Transverse colon (tissue), 4 donors: ENCODE results near the gene SMC4.

Experiments
- CTCF ChIP-seq, 5 experiments: fragments of 200-600 bp in 3 of 5; fragments of 450-650 bp in 2 of 5; sonication (generic) in 3 of 5; IDR thresholded peaks; 1 replicate in 2 of 5; 2 replicates in 3 of 5; pipeline ENCODE4 v1.5.1; 2016 to 2017; ENCODE audit warnings: antibody characterized with exemption in 5 of 5, inconsistent platforms in 3 of 5, mild to moderate bottlenecking in 2 of 5, moderate library complexity in 1 of 5
- EP300 ChIP-seq: sonication (generic); formaldehyde crosslinking; IDR thresholded peaks from one replicate; pipeline ENCODE4 v1.6.1; 2017; ENCODE audit warnings: antibody characterized with exemption, low read depth
- POLR2A ChIP-seq: fragments of 450-650 bp; IDR thresholded peaks from one replicate; pipeline ENCODE4 v1.6.1; 2016; ENCODE audit warnings: antibody characterized with exemption, mild to moderate bottlenecking, moderate library complexity
- POLR2AphosphoS5 ChIP-seq, 3 donors: sonication (generic); formaldehyde crosslinking; IDR thresholded peaks; one replicate each; pipeline ENCODE4 v1.6.1; 2016; ENCODE audit warnings: antibody characterized with exemption in 3 of 3

GRCh38 chr3:160365869-160366522, 33.5 kb upstream of the SMC4 start:
- TF ChIP-seq POLR2AphosphoS5 (IDR thresholded peaks at IDR 0.05) (no peak), CTCF (IDR thresholded peaks at IDR 0.05) (no peak), POLR2A (no peak), EP300 (no peak)
